ENCODE measurements around the gene NDUFV2.

Gene NDUFV2

DNA sequence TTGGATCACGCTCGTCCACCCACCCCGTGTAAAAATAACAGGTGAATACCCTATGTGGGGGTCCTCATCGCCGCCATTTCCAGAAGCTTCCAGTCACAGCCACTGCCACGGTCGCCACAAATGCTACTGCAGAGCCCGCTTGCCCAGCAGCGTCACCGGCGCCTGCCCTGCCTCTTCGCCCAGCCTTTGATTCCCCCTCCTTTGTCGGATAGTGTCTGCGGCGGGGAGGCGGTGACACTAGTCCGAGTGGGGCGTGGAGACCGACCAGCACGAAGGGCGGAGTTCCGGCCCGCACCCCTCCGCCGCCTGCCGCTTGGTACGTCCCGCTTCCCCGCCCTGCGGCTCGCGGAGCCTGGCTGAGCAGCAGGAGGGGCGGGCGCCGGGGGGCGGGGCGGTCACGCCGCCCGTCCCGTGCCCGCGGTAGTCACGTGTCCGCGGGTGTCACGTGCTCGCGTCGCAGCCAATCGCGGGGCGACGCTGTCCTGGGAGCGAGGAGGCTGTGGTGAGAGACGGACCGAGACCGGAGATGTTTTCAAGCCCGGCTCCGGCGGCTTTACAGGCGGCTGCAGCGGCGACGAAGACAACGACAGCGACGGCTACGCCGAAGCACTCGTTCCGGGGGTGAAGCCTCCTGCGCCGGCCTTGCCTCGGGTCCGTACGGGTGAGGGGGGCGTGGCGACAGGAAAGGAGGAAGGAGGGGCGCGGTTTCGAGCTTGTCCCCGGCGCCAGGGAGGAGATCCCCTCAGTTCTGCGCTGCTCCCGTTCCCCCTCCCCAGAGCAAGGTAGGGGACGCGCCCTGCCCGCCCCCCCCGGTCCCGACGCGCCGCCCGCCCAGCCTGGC, 34.0 kb downstream of the NDUFV2 start, which contains the start of gene ANKRD12:
Gene ANKRD12, plus strand, starts transcription at position 467 of the 841 bp plus-strand sequence. CDS start 45,652 bp downstream, outside the sequence.
- Histone ChIP-seq H3F3A (ENCODE audit: insufficient read depth, low read length) (peaks cover 4% of the 10 kb centered on the region; the same call in 1 of the 2 replicates), H3K9ac (ENCODE audit: low read length) (peak within 1 kb of the TSS; percentile 79), H3K4me1 (ENCODE audit: insufficient read depth, low read length, severe bottlenecking) (peaks cover 66% of the 10 kb centered on the region), H3K36me3 (ENCODE audit: insufficient read depth, low read length) (peaks cover 29% of the 10 kb centered on the region), H3K79me2 (ENCODE audit: insufficient read depth, low read length) (peaks cover 39% of the 10 kb centered on the region), H3K9me3 (ENCODE audit: low read length) (no peaks in the 10 kb centered on the region), H3K4me3 (ENCODE audit: low read depth, low read length, poor library complexity, severe bottlenecking) (peak within 1 kb of the TSS; percentile 76), H3K4me2 (ENCODE audit: low read length) (peak within 1 kb of the TSS; percentile 78), H2AFZ (ENCODE audit: low read length) (no peak within 1 kb of the TSS), H3K27ac (ENCODE audit: low read depth, low read length, poor library complexity, severe bottlenecking) (peak within 1 kb of the TSS; percentile 96), H3K9me2 (ENCODE audit: low read depth, low read length) (no peaks in the 10 kb centered on the region), H3K27me3 (ENCODE audit: insufficient read depth, low read length) (no peaks in the 10 kb centered on the region), H4K20me1 (ENCODE audit: insufficient read depth, low read length) (no peaks in the 10 kb centered on the region)
- TF ChIP-seq EZH2 (IDR thresholded peaks at IDR 0.05; ENCODE audit: borderline replicate concordance, low read length): no peak

DNA sequence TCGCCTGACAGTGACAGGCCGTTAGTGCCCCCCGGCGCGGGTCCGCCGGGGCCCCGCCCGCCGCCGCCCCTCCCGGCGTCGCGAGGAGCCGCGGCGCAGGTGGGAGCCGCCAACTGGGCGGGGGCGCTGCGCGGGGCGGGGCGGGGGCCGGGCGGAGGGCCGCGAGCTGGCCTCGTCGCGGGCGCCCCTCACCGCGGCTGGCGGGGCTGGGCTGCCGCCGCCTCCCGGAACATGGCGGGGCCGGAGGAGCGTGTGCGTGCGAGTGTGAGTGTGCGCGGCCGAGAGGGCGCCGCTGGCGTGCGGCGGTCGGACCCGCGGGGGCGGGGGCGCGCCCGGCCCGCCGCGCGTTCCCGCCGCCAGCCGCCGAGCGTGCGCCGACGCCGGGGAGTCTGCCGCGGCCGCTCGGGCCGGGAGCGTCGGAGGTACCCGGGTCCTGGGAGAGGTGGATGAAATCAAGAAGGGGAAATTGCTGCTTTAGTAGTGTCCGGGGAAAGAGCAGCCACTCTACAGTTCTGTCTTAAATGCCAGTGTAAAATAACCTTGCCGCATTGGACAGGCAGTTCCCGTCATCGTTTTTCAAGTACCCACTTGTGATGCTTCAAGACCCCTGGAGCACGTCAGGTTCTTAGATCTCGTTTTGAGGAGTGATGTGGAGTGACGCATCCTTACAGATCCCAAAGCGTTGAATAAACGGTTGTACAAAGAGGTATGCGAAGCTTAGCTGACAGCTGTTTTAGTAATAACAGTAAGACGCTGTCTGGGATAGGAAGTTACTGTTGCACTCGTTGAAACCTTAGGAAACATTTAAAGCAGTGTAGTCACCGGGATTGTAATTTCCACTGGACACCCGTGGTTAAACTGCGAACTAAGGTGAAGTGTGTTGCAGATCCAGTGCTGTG, 34.9 kb downstream of the NDUFV2 start:
- H4K20me1 ChIP-seq (ENCODE audit: insufficient read depth, low read length): no peaks in the 10 kb centered on the region
- H3K36me3 ChIP-seq (ENCODE audit: insufficient read depth, low read length): peaks cover 20% of the 10 kb centered on the region
- peak overlapping the region; percentile 79 for H3K9ac ChIP-seq (ENCODE audit: low read length)
- H3F3A ChIP-seq (ENCODE audit: insufficient read depth, low read length): peaks cover 4% of the 10 kb centered on the region; the same call in 1 of the 2 replicates
- peak overlapping the region; percentile 96 for H3K27ac ChIP-seq (ENCODE audit: low read depth, low read length, poor library complexity, severe bottlenecking)
- H3K79me2 ChIP-seq (ENCODE audit: insufficient read depth, low read length): peaks cover 48% of the 10 kb centered on the region
- no peaks in the 10 kb centered on the region for H3K9me3 ChIP-seq (ENCODE audit: low read length)
- peak overlapping the region; percentile 76 for H3K4me3 ChIP-seq (ENCODE audit: low read depth, low read length, poor library complexity, severe bottlenecking)
- H3K27me3 ChIP-seq (ENCODE audit: insufficient read depth, low read length): no peaks in the 10 kb centered on the region
- H3K4me1 ChIP-seq (ENCODE audit: insufficient read depth, low read length, severe bottlenecking): peaks cover 70% of the 10 kb centered on the region
- H3K9me2 ChIP-seq (ENCODE audit: low read depth, low read length): no peaks in the 10 kb centered on the region
- no peak overlapping the region for H2AFZ ChIP-seq (ENCODE audit: low read length)
- TF ChIP-seq EZH2 (IDR thresholded peaks at IDR 0.05; ENCODE audit: borderline replicate concordance, low read length): no peak
- TF ChIP-seq, protein P1, sequence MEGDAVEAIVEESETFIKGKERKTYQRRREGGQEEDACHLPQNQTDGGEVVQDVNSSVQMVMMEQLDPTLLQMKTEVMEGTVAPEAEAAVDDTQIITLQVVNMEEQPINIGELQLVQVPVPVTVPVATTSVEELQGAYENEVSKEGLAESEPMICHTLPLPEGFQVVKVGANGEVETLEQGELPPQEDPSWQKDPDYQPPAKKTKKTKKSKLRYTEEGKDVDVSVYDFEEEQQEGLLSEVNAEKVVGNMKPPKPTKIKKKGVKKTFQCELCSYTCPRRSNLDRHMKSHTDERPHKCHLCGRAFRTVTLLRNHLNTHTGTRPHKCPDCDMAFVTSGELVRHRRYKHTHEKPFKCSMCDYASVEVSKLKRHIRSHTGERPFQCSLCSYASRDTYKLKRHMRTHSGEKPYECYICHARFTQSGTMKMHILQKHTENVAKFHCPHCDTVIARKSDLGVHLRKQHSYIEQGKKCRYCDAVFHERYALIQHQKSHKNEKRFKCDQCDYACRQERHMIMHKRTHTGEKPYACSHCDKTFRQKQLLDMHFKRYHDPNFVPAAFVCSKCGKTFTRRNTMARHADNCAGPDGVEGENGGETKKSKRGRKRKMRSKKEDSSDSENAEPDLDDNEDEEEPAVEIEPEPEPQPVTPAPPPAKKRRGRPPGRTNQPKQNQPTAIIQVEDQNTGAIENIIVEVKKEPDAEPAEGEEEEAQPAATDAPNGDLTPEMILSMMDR (IDR thresholded peaks at IDR 0.05; ENCODE audit: low read length): no peak
- peak overlapping the region; percentile 75 for H3K4me2 ChIP-seq (ENCODE audit: low read length)

DNA sequence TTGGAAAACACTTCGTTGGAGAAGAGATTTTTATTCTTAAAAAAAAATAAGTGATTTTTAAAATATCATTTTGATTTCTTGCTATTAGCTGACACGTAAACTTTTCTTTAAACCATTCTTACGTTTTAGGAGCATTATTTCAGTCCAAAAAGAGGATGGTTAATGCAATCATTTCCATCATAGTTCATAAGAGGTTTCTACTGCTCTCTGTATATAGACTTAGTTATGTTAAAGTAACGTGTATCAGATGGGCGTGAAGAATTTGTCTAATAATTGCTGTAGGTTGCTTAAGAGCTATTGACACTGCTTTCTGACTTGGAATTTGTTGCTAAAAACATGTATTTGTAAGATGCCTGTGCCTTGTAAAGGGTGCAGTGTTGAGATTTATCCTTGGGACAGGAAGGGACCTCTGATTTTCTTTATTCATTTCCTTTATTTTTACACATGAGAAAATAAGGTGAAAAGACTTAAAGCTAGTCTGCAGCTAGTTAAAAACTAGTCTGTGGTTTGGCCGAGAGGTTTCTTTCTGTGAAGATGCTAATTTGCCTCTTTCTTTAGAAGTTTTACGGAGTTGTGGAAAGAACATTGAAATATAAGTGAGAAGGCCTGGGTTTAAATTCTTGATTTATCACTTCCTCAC, 37.0 kb downstream of the NDUFV2 start:
- no peak overlapping the region for H2AFZ ChIP-seq (ENCODE audit: low read length)
- H4K20me1 ChIP-seq (ENCODE audit: insufficient read depth, low read length): no peaks in the 10 kb centered on the region
- TF ChIP-seq EZH2 (IDR thresholded peaks at IDR 0.05; ENCODE audit: borderline replicate concordance, low read length): no peak
- TF ChIP-seq, protein P1 (IDR thresholded peaks at IDR 0.05; ENCODE audit: low read length): no peak
- no peaks in the 10 kb centered on the region for H3K9me2 ChIP-seq (ENCODE audit: low read depth, low read length)
- no peaks in the 10 kb centered on the region for H3K27me3 ChIP-seq (ENCODE audit: insufficient read depth, low read length)
- peak overlapping the region; percentile 76 for H3K4me3 ChIP-seq (ENCODE audit: low read depth, low read length, poor library complexity, severe bottlenecking)
- H3K79me2 ChIP-seq (ENCODE audit: insufficient read depth, low read length): peaks cover 69% of the 10 kb centered on the region
- H3K36me3 ChIP-seq (ENCODE audit: insufficient read depth, low read length): peaks cover 4% of the 10 kb centered on the region; the same call in 1 of the 2 replicates
- H3F3A ChIP-seq (ENCODE audit: insufficient read depth, low read length): peaks cover 4% of the 10 kb centered on the region; the same call in 1 of the 2 replicates
- H3K4me2 ChIP-seq (ENCODE audit: low read length): peak overlapping the region; percentile 75
- peak overlapping the region; percentile 85 for H3K27ac ChIP-seq (ENCODE audit: low read depth, low read length, poor library complexity, severe bottlenecking)
- peak overlapping the region; percentile 76 for H3K9ac ChIP-seq (ENCODE audit: low read length)
- peaks cover 57% of the 10 kb centered on the region for H3K4me1 ChIP-seq (ENCODE audit: insufficient read depth, low read length, severe bottlenecking)
- no peaks in the 10 kb centered on the region for H3K9me3 ChIP-seq (ENCODE audit: low read length)

Data from OCI-LY1 (cell line).